Measurements from ENCODE around the gene SLC16A12. TPM values are rescaled to one million over a fixed set of nuclear protein-coding genes. Genes with fewer than 3 reads are reported as not detected.

Gene SLC16A12
- total RNA-seq, 1 experiment from 2014 or later: 0.77 TPM

DNA sequence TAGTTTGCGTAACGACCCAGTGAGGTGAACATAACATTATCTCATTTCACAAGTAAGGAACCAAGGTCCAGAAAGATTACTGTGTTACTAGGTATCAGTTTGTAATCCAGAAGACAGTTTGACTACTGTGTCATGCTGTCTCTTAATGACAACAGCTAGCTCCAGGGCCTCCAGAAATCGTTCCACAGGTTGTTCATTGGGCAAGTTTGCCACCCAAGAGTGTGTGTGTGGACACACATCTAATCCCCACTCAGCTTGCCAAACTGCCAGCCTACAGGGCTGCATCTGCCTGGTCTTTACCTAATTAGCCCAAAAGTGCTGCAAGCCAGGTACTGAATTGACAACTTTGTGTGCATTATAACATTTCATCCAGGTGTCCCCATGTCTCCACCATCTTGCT is 27.9 kb upstream of the SLC16A12 start:
- no peaks in the 10 kb centered on the region for H3K79me2 ChIP-seq (ENCODE audit: insufficient read depth, low read length)
- Mint-ChIP-seq H3K27ac (no peak overlapping the region), H3K27me3 (ENCODE audit: low read depth) (no peaks in the 10 kb centered on the region), H3K36me3 (ENCODE audit: insufficient read depth in 1 of 3, low read depth in 3 of 3) (peaks cover 0 to 9% (median under 1%) of the 10 kb centered on the region in 3 experiments; a peak in 3 of 7 replicates), H3K4me1 (peaks cover 29 to 46% of the 10 kb centered on the region in 2 experiments), H3K9me3 (no peaks in the 10 kb centered on the region; a peak in 1 of 5 replicates), H3K4me3 (no peak overlapping the region)
- H2BK15ac ChIP-seq (ENCODE audit: low read depth, low read length): no peak overlapping the region
- H3K4me2 ChIP-seq (ENCODE audit: insufficient read depth, insufficient read length, low read length): no peak overlapping the region
- no peak overlapping the region for H2BK5ac ChIP-seq (ENCODE audit: insufficient read length, low read length)
- no peak overlapping the region for H2BK20ac ChIP-seq (ENCODE audit: low read depth, low read length, poor library complexity, severe bottlenecking)
- H3K18ac ChIP-seq (ENCODE audit: insufficient read length, low read depth, low read length): no peak overlapping the region
- WGBS (ENCODE audit: extremely low coverage, insufficient read length, low lambda C conversion rate): no CpG with 5 or more reads among the region's 3 CpGs
- TF ChIP-seq, protein P1, sequence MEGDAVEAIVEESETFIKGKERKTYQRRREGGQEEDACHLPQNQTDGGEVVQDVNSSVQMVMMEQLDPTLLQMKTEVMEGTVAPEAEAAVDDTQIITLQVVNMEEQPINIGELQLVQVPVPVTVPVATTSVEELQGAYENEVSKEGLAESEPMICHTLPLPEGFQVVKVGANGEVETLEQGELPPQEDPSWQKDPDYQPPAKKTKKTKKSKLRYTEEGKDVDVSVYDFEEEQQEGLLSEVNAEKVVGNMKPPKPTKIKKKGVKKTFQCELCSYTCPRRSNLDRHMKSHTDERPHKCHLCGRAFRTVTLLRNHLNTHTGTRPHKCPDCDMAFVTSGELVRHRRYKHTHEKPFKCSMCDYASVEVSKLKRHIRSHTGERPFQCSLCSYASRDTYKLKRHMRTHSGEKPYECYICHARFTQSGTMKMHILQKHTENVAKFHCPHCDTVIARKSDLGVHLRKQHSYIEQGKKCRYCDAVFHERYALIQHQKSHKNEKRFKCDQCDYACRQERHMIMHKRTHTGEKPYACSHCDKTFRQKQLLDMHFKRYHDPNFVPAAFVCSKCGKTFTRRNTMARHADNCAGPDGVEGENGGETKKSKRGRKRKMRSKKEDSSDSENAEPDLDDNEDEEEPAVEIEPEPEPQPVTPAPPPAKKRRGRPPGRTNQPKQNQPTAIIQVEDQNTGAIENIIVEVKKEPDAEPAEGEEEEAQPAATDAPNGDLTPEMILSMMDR (conservative IDR thresholded peaks at IDR 0.05): no peak
- no peak overlapping the region for H4K91ac ChIP-seq (ENCODE audit: insufficient read length, low read depth, low read length)
- H2AFZ ChIP-seq (ENCODE audit: low read length): no peak overlapping the region
- no peaks in the 10 kb centered on the region for H3K9me3 ChIP-seq (ENCODE audit: control insufficient read depth, low read depth, low read length)
- H3K56ac ChIP-seq (ENCODE audit: insufficient read length, low read depth, low read length): no peak overlapping the region
- no peak overlapping the region for H2AK5ac ChIP-seq (ENCODE audit: insufficient read length, low read length)
- H2BK120ac ChIP-seq (ENCODE audit: low read depth, low read length, poor library complexity, severe bottlenecking): no peak overlapping the region
- no peak overlapping the region for H3K9ac ChIP-seq (ENCODE audit: extremely low read depth, insufficient read length, low read length)
- H4K20me1 ChIP-seq (ENCODE audit: control insufficient read depth, insufficient read depth, insufficient read length): no peaks in the 10 kb centered on the region
- H3T11ph ChIP-seq (ENCODE audit: low read length): no peak overlapping the region
- no peak overlapping the region for H3K4ac ChIP-seq (ENCODE audit: low read depth, low read length)
- no peaks in the 10 kb centered on the region for H3K27me3 ChIP-seq (ENCODE audit: insufficient read depth, low read length)
- peaks cover 5% of the 10 kb centered on the region; the same call in 1 of the 2 replicates for H3K4me1 ChIP-seq (ENCODE audit: insufficient read depth, low read length)
- H3K27ac ChIP-seq (ENCODE audit: insufficient read length, low read depth, low read length): no peak overlapping the region
- no peaks in the 10 kb centered on the region for H3K23me2 ChIP-seq (ENCODE audit: insufficient read length, low read depth, low read length, poor library complexity, severe bottlenecking)
- no peak for DNase-seq
- no peaks in the 10 kb centered on the region for H3K79me1 ChIP-seq (ENCODE audit: insufficient read depth, low read depth, low read length, poor library complexity, severe bottlenecking)
- no peak overlapping the region for H3K14ac ChIP-seq (ENCODE audit: insufficient read depth, low read length)
- no peak overlapping the region for H3K23ac ChIP-seq (ENCODE audit: insufficient read length, low read depth, low read length)
- H2BK12ac ChIP-seq (ENCODE audit: insufficient read length, low read depth, low read length): no peak overlapping the region
- no peak overlapping the region for H4K5ac ChIP-seq (ENCODE audit: insufficient read length, low read depth, low read length)
- no peak overlapping the region for H4K8ac ChIP-seq (replicated peaks; ENCODE audit: insufficient read length, low read depth, low read length)

Data from H9 (cell line).